Osteoblast (primary cell): ENCODE data around the gene UNG. TPM values are rescaled to one million over a fixed set of nuclear protein-coding genes. Genes with fewer than 3 reads are reported as not detected.
A peak's percentile ranks its signal among the peaks of the same experiment; 100 is the strongest.

Source experiments
- DNase-seq: peaks from one replicate; pipeline ENCODE4 v3.0.0; 2011; ENCODE audit warnings: low spot score, mixed read lengths; ENCODE audit not compliant: insufficient read length; ENCODE audit errors: missing footprints
- H2AFZ ChIP-seq: 2 replicates; pipeline ENCODE4 v1.6.0; 2011; ENCODE audit warnings: mild to moderate bottlenecking, low read length
- H3K27ac ChIP-seq: 2 replicates; pipeline ENCODE4 v1.5.1; 2011; ENCODE audit warnings: mild to moderate bottlenecking, low read depth, low read length, moderate library complexity
- H3K27me3 ChIP-seq: 2 replicates; pipeline ENCODE4 v1.6.0; 2012; ENCODE audit warnings: mild to moderate bottlenecking, control low read depth, inconsistent platforms, low read length, moderate library complexity; ENCODE audit not compliant: insufficient read depth
- H3K36me3 ChIP-seq: 2 replicates; pipeline ENCODE4 v1.5.1; 2011; ENCODE audit warnings: mild to moderate bottlenecking, low read length, control low read depth, moderate library complexity; ENCODE audit not compliant: insufficient read depth
- H3K4me1 ChIP-seq: 2 replicates; pipeline ENCODE4 v1.5.1; 2011; ENCODE audit warnings: mild to moderate bottlenecking, low read length, control low read depth, moderate library complexity; ENCODE audit not compliant: insufficient read depth
- H3K4me2 ChIP-seq: 2 replicates; pipeline ENCODE4 v1.6.0; 2011; ENCODE audit warnings: mild to moderate bottlenecking, low read length; ENCODE audit not compliant: insufficient read depth
- H3K4me3 ChIP-seq: fragments of 200-600 bp; sonication (generic); 3 replicates; pipeline ENCODE4 v1.5.1; 2012; ENCODE audit warnings: mild to moderate bottlenecking, low read length, inconsistent platforms; ENCODE audit not compliant: insufficient read depth
- H3K79me2 ChIP-seq: 2 replicates; pipeline ENCODE4 v1.6.0; 2012; ENCODE audit warnings: mild to moderate bottlenecking, low read length, control low read depth, inconsistent platforms; ENCODE audit not compliant: insufficient read depth
- H3K9me3 ChIP-seq: 2 replicates; pipeline ENCODE4 v1.5.1; 2011; ENCODE audit warnings: low read depth, low read length, control low read depth
- H4K20me1 ChIP-seq: 2 replicates; pipeline ENCODE4 v1.6.0; 2012; ENCODE audit warnings: mild to moderate bottlenecking, low read length, control low read depth; ENCODE audit not compliant: insufficient read depth
- CTCF ChIP-seq: IDR thresholded peaks from 2 replicates; pipeline ENCODE4 v1.5.1; 2011; ENCODE audit warnings: mild to moderate bottlenecking, low read depth, low read length, moderate library complexity; ENCODE audit errors: extremely low read depth
- total RNA-seq: library from RNA; depleted of rRNA; stranded (reverse); fragments of >200 nt; gene quantifications from 2 replicates; pipeline ENCODE4 v1.2.3, GENCODE V29; 2012

UNG gene
- total RNA-seq, 1 donor, result 38.0 TPM

- H3K9me3 ChIP-seq, result no peaks in the 10 kb centered on the region
- DNase-seq, result peak; percentile 32
- H3K27me3 ChIP-seq, result no peaks in the 10 kb centered on the region
- H3K4me2 ChIP-seq, result no peak overlapping the region
- peaks cover 25% of the 10 kb centered on the region for H3K36me3 ChIP-seq
- no peaks in the 10 kb centered on the region for H4K20me1 ChIP-seq
- H3K27ac ChIP-seq, result no peak overlapping the region
- H2AFZ ChIP-seq, result no peak overlapping the region
- H3K4me1 ChIP-seq, result peaks cover 23% of the 10 kb centered on the region
- TF ChIP-seq CTCF, result no peak
- peaks cover 26% of the 10 kb centered on the region for H3K79me2 ChIP-seq
- H3K4me3 ChIP-seq, result no peak overlapping the region
These were observed 3.3 kb downstream of the UNG start for GRCh38 chr12:109100741-109101140.

- H4K20me1 ChIP-seq, result no peaks in the 10 kb centered on the region
- H3K4me1 ChIP-seq, result peaks cover 23% of the 10 kb centered on the region
- H3K9me3 ChIP-seq, result no peaks in the 10 kb centered on the region
- no peak for TF ChIP-seq CTCF
- H3K4me2 ChIP-seq, result peak overlapping the region; percentile 35
- H3K36me3 ChIP-seq, result peaks cover 33% of the 10 kb centered on the region
- H3K79me2 ChIP-seq, result peaks cover 26% of the 10 kb centered on the region
- no peak overlapping the region for H3K4me3 ChIP-seq
- no peak overlapping the region for H2AFZ ChIP-seq
- peak overlapping the region; percentile 73 for H3K27ac ChIP-seq
- no peak for DNase-seq
- H3K27me3 ChIP-seq, result no peaks in the 10 kb centered on the region
These were observed 5.1 kb downstream of the UNG start for GRCh38 chr12:109102491-109102890.

- Histone ChIP-seq H3K79me2 (peaks cover 7% of the 10 kb centered on the region), H3K4me2 (no peak overlapping the region), H3K36me3 (peaks cover 36% of the 10 kb centered on the region), H3K4me3 (no peak overlapping the region), H3K4me1 (peaks cover 13% of the 10 kb centered on the region), H3K27ac (no peak overlapping the region), H4K20me1 (no peaks in the 10 kb centered on the region), H3K9me3 (no peaks in the 10 kb centered on the region), H3K27me3 (no peaks in the 10 kb centered on the region), H2AFZ (no peak overlapping the region)
- no peak for TF ChIP-seq CTCF
- no peak for DNase-seq
These were observed 7.8 kb downstream of the UNG start for GRCh38 chr12:109105176-109105575.

- no peak overlapping the region for H3K4me3 ChIP-seq
- no peak for TF ChIP-seq CTCF
- no peak for DNase-seq
- H3K9me3 ChIP-seq, result no peaks in the 10 kb centered on the region
- no peak overlapping the region for H2AFZ ChIP-seq
- no peaks in the 10 kb centered on the region for H4K20me1 ChIP-seq
- no peak overlapping the region for H3K4me2 ChIP-seq
- peaks cover 22% of the 10 kb centered on the region for H3K36me3 ChIP-seq
- H3K4me1 ChIP-seq, result peaks cover 12% of the 10 kb centered on the region
- no peaks in the 10 kb centered on the region for H3K27me3 ChIP-seq
- H3K27ac ChIP-seq, result no peak overlapping the region
- no peaks in the 10 kb centered on the region for H3K79me2 ChIP-seq
These were observed 12.5 kb downstream of the UNG start for GRCh38 chr12:109109746-109110350.
